NCI-H2171 treated with DMSO at 0.1 percent for 48 hours (cell line): Measurements from ENCODE around the gene CMTM3.
"Not testable (repeated sequence)": the region's sequence is repeated elsewhere in the genome, so short reads cannot be mapped to it uniquely, and the experiment has no call there.

Source experiments
- DNase-seq: peaks from one replicate; lab custom pipeline; 2025; lab: John Stamatoyannopoulos, UW

CMTM3 gene

DNA sequence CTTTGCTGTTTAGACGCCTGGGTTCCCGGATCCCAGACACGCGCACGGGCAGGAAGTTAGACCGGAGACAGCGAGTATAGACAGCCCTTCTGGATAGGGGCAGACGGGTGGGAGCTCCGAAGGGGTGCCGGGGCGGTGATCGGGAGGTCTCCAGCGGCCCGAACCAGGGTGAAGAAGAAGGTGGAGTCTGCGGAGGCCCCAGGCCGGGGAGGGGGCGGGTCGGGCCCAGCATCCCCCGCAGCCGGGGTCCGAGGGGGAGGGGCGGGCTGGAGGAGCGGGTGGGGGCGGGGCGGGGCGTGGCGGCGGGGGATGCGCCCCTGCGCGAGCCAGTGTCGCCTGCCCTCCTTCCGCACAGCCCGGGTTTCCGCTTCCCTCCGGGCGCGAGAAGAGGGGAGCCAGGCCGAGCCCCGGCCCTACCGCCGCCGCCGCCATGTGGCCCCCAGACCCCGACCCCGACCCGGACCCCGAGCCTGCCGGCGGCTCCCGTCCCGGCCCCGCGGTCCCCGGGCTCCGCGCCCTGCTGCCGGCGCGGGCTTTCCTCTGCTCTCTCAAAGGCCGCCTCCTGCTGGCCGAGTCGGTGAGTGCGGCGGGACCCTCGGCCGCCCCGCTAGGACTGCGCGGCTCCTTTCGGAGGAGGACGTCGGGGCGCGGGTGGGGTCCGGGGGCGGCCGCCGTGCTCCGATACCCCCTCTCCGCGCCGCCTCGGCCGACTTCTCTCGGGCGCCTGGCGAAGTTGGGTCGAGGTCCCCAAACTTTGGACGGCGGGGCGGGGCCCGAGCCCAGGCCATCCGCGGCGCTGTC, at the start of gene CMTM3:
TSS of gene CMTM3 (plus strand) at position 329 of the 801 bp plus-strand sequence. CDS start at position 431, 102 bp downstream.
- peak; percentile 63 for DNase-seq

DNA sequence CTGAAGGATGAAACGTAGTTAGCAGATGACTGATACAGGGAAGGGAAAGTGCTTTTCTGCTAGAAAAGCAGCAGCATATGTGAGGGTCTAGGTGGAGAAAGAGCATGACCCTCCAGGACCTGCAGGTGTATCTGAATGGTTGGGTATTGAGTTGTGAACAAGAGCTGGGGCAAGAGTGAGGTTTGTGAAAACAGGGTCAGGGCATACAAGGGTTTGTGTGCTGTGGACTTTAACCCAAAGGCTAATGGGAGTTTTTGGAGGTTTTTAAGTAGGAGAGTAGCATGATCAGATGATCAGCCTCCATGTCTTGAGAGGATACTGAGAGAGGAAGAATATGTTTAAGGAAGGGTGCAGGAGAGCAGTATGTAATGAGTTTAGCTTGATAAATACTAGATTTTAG, 44.4 kb upstream of the CMTM3 start:
- no peak for DNase-seq

DNA sequence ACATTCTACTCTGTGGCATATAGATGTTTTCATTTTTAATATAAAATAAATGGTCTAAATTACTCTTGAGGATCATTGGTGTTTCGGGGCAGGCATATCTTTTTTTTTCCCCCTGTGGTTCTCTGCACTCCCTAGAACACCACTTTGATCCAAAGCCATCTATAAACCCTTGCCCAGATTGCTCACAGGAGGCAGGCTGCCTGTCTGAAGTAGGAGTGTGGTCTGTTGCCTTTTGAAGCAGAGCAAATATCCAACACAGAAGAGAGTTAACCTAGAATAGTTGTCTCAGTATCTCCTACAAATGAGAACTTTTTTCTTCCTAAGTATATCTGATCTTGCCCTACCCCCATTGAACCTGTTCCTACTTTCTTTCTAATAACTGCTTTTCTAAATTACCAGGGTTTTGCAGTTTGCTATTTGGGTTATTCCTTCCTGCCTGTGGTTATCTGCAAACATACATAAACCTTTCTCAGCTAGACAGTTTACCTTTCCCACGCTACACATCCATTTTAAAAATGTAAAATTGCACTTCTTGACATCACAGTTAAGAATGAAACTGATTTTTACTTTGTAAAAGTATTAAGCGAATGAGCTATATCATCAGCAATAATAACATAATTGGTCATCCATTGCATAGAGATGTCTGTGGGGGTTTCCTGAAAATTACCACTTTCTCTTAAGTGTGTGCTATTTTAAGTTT, 43.0 kb upstream of the CMTM3 start:
- DNase-seq: no peak

GRCh38 chr16:66562409-66562808, 42.1 kb upstream of the CMTM3 start:
- peak; percentile 4 for DNase-seq

DNA sequence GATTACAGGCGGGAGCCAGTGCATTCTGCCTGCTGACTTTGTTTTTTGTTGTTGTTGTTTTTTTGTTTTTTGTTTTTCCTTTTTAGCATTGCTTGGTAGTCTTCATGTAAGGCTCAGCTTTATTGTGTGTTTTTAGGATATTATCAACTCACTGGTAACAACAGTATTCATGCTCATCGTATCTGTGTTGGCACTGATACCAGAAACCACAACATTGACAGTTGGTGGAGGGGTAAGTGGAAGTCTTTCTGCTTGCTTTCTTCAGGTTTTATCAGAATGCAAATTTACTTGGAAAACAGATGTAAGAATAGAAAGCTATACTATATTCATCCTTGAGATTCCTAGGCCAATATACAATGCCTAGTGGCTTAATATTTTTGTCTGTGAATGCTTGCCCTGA, 41.5 kb upstream of the CMTM3 start:
- DNase-seq: no peak

DNA sequence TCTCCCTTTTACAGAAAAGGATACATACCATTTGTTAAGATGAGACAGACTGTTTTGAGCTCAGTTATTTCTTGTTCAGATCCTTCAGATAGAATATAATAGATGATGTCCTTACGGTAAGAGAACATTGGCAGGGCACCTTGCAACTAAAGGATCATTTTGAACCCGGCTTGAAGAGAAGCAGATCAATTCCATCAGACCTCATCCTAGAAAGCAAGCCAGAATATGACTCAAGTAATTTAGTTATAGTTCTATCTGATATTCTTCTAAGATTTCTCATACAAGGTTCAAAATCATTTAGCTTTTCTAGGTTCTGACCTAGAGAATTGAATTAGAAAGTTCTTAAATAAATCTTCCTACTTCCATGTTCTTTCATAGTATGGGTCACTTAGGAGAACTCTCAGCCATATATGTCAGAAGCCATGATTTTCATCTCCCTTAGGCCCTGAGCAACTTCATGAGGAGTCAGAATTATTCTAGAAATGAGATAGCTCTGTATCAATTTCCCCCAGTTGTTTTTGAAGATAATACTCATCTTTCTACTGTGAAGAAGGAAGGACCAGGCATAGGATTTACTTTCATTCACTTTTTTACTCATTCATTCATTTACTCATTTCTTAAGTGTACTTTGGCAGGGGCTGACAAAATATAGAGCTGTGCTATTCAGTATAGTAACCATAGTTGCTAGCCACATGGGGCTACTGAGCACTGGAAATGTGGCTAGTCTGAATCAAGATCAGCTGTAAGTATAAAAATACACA, 40.8 kb upstream of the CMTM3 start:
- DNase-seq: no peak

- DNase-seq: no peak
Measured at GRCh38 chr16:66566051-66566901, 38.2 kb upstream of the CMTM3 start, which contains the start of gene CMTM1. CMTM1 (plus strand) TSS chr16:66566439; CDS start chr16:66566514, 75 bp downstream.

DNA sequence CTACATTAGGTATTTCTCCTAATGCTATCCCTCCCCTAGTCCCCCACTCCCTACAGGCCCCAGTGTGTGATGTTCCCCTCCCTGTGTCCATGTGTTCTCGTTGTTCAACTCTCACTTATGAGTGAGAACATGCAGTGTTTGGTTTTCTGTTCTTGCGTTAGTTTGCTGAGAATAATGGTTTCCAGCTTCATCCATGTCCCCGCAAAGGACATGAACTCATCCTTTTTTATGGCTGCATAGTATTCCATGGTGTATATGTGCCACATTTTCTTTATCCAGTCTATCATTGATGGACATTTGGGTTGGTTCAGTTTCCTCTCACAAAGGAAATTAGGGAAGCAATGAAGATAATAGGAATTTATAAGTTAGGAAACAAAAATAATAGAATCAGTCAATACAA, 37.2 kb upstream of the CMTM3 start:
- not testable (repeated sequence) for DNase-seq

- DNase-seq: no peak
Measured at GRCh38 chr16:66568355-66568754, 36.1 kb upstream of the CMTM3 start.

GRCh38 chr16:66569131-66569530, 35.4 kb upstream of the CMTM3 start:
- no peak for DNase-seq

DNA sequence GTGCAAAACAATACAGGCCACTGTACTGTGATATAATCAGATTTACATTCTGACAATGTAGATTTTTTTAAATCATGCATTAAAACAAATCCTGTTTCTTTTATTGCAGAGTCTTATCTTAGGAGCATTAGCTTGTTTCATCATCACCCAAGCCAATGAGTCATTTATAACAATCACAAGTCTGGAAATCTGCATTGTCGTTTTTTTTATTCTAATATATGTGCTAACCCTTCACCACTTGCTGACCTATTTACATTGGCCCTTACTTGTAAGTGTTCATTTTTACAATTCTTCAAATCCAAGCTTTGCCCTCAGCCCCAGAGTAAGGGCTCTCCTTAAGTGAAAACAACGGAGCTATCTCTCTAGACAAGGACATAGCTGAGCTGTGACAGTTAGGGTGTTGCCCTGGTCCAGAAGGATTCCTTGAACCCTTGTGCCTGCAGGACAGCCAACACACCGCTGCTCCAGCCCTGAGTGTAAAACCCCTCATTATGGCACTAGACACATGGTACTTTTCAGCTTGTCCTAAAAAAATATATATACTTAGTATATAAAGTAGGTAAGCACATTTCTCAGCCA, 34.6 kb upstream of the CMTM3 start:
- no peak for DNase-seq

- no peak for DNase-seq
Measured at GRCh38 chr16:66572356-66572755, 32.1 kb upstream of the CMTM3 start.

- DNase-seq: no peak
Measured at GRCh38 chr16:66574081-66574480, 30.4 kb upstream of the CMTM3 start.

DNA sequence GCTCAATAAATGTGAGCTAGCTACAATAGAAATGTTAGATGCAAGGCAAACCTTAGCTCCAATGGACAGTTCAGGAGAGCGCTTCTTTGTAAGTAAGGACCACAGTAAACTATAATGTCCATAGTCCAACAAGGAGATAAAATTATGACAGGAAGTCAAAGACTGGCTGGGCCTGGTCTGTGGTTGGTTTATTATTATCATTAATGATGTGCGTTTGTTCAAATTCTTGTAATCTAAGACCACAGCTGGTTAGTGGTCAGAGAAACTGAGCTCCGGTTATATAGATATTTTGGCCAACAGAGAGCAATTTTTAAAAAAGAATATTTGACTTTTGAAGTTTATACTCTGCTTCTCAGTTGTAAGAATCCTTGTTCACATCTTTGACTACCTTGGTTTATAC, 30.0 kb upstream of the CMTM3 start:
- DNase-seq: no peak

GRCh38 chr16:66575060-66575459, 29.4 kb upstream of the CMTM3 start:
- no peak for DNase-seq

DNA sequence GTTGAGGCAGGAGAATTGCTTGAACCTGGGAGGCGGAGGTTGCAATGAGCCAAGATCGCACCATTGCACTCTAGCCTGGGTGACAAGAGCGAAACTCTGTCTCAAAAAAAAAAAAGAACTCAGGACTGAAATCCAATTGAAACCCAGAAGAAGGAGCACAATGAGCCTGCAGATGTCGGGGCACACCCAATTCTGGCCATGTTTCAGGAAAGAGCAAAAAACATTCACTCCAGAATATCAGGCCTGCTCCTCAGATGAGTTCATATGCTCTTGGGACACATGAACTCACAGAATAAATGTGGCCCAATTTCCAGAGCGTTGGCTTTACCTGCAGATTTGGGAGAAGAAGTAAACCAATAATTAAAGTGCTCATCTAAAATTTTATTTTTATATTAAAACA, 28.2 kb upstream of the CMTM3 start:
- no peak for DNase-seq

- no peak for DNase-seq
Measured at GRCh38 chr16:66578651-66579531, 25.6 kb upstream of the CMTM3 start, which contains the start of gene CMTM2. CMTM2 (plus strand) TSS chr16:66579463; CDS start chr16:66579608, 145 bp downstream.

GRCh38 chr16:66580605-66581209, 23.8 kb upstream of the CMTM3 start:
- peak; percentile 32 for DNase-seq

- no peak for DNase-seq
Measured at GRCh38 chr16:66581246-66581952, 23.1 kb upstream of the CMTM3 start.
